ENCODE results near the gene CD37. TPM values are rescaled to one million over a fixed set of nuclear protein-coding genes. Genes with fewer than 3 reads are reported as not detected.
A peak's percentile ranks its signal among the peaks of the same experiment; 100 is the strongest.
"Not testable (repeated sequence)": the region's sequence is repeated elsewhere in the genome, so short reads cannot be mapped to it uniquely, and the experiment has no call there.

CD37 gene, protein sequence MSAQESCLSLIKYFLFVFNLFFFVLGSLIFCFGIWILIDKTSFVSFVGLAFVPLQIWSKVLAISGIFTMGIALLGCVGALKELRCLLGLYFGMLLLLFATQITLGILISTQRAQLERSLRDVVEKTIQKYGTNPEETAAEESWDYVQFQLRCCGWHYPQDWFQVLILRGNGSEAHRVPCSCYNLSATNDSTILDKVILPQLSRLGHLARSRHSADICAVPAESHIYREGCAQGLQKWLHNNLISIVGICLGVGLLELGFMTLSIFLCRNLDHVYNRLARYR
- total RNA-seq: 100 to 1,000 TPM; 182 to 189 TPM

GRCh38 chr19:49335071-49335783 is at the start of gene CD37:
Gene CD37 (plus strand): TSS chr19:49335406. CDS start chr19:49335541, 135 bp downstream.
- Mint-ChIP-seq H3K27me3 (ENCODE audit: low read depth) (no peaks in the 10 kb centered on the region), H3K4me1 (ENCODE audit: low read depth) (peaks cover 70% of the 10 kb centered on the region), H3K27ac (peak within 1 kb of the TSS; percentile 100), H3K36me3 (ENCODE audit: low read depth) (peaks cover 29% of the 10 kb centered on the region), H3K9me3 (no peaks in the 10 kb centered on the region), H3K4me3 (peak within 1 kb of the TSS; percentile 99)
- intact Hi-C loops (cut with micrococcal nuclease): loop anchor here (2.0 to 10.0 kb wide), 6 partner anchors 28 to 540 kb away; partner anchors contain the start of genes AKT1S1, ALDH16A1, DKKL1 and FLT3LG
- CTCF ChIA-PET: interaction anchor here (0.7 to 1.3 kb wide), 3 partner anchors 34 to 190 kb away, joined by 3 to 6 read pairs (median 3); partner anchors contain the start of gene FLT3LG
- DNase-seq: peak; percentile 62

DNA sequence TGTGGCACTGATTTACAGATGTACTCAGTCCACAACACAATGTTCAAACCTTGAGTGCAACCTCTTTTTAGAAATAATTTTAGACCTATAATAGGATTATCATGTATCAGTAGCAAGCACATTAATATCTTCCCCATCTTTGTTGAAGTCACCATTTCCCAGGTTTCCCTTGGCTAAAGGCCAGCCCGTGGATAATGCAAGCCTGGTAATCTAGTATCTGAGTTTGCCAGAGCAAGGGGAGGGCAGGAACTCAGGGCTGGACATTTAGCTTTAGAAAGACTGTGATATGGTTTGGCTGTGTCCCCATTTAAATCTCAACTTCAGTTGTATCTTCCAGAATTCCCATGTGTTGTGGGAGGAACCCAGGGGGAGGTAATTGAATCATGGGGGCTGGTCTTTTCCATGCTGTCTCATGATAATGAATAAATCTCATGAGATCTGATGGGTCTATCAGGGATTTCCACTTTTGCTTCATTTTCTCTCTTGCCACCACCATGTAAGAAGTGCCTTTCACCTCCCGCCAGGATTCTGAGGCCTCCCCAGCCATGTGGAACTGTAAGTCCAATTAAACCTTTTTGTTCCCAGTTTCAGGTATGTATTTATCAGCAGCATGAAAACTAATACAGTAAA is 48.0 kb upstream of the CD37 start:
- CTCF ChIA-PET: no interaction called here
- Mint-ChIP-seq H3K4me3 (no peak overlapping the region), H3K4me1 (ENCODE audit: low read depth) (no peaks in the 10 kb centered on the region), H3K27me3 (ENCODE audit: low read depth) (peaks cover 2% of the 10 kb centered on the region), H3K36me3 (ENCODE audit: low read depth) (no peaks in the 10 kb centered on the region), H3K9me3 (peaks cover 1% of the 10 kb centered on the region), H3K27ac (no peak overlapping the region)
- intact Hi-C loops (cut with micrococcal nuclease): no loop called here
- no peak for DNase-seq

DNA sequence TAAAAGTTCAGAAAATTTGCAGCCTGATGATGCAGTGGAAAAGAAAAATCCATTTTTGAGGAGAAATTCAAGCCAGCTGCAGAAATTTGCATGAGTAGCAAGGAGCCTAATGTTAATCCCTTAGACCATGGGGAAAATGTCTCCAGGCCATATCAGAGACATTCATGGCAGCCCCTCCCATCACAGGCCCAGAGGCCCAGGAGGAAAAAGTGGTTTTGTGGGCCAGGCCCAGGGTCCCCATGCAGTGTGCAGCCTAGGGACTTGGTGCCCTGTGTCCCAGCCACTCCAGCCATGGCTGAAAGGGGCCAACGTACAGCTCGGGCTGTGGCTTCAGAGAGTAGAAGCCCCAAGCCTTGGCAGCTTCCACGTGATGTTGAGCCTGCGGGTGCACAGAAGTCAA is 47.0 kb upstream of the CD37 start:
- CTCF ChIA-PET: interaction anchor here (1.4 to 1.8 kb wide), 2 partner anchors 13 to 30 kb away, joined by 3 to 6 read pairs; no protein-coding TSS in a partner anchor
- H3K9me3 Mint-ChIP-seq; H3K4me1 Mint-ChIP-seq (ENCODE audit: low read depth); H3K4me3 Mint-ChIP-seq; H3K27ac Mint-ChIP-seq; H3K36me3 Mint-ChIP-seq (ENCODE audit: low read depth); H3K27me3 Mint-ChIP-seq (ENCODE audit: low read depth); DNase-seq; intact Hi-C loops (cut with micrococcal nuclease): not testable (repeated sequence)

GRCh38 chr19:49289286-49289685 is 45.9 kb upstream of the CD37 start:
- H3K36me3 Mint-ChIP-seq (ENCODE audit: low read depth); H3K4me3 Mint-ChIP-seq; intact Hi-C loops (cut with micrococcal nuclease); H3K4me1 Mint-ChIP-seq (ENCODE audit: low read depth); H3K27ac Mint-ChIP-seq; H3K9me3 Mint-ChIP-seq; H3K27me3 Mint-ChIP-seq (ENCODE audit: low read depth); DNase-seq: not testable (repeated sequence)
- CTCF ChIA-PET: interaction anchor here (0.6 to 1.8 kb wide), 3 partner anchors 11 to 29 kb away, joined by 3 to 6 read pairs (median 4); no protein-coding TSS in a partner anchor

- Mint-ChIP-seq H3K27me3 (ENCODE audit: low read depth) (no peaks in the 10 kb centered on the region), H3K4me3 (no peak overlapping the region), H3K4me1 (ENCODE audit: low read depth) (no peaks in the 10 kb centered on the region), H3K36me3 (ENCODE audit: low read depth) (no peaks in the 10 kb centered on the region), H3K9me3 (peaks cover 1% of the 10 kb centered on the region), H3K27ac (no peak overlapping the region)
- CTCF ChIA-PET: no interaction called here
- DNase-seq: no peak
- intact Hi-C loops (cut with micrococcal nuclease): no loop called here
Measured at GRCh38 chr19:49290517-49290916, 44.7 kb upstream of the CD37 start.

DNA sequence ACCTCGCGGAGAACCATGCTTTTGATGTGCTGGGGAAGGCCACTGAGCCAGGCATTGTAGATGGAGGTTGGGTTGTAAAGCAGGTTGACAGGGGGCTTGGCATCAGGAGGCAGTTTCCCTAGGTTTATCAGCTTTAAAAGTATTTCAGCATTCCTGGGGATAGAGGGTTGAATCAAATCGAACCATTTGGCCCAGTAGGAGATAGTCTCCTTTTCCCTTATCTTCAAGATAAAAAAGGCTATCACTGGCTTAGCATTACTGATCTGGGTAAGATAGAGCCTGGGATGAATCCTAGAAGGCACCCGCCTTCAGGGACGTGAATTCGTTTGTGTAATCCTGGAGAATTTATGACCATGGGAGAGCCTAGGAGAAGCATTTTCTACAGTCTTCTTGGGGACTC is 40.8 kb upstream of the CD37 start:
- Mint-ChIP-seq H3K9me3 (no peaks in the 10 kb centered on the region), H3K4me1 (ENCODE audit: low read depth) (no peaks in the 10 kb centered on the region), H3K27me3 (ENCODE audit: low read depth) (no peaks in the 10 kb centered on the region), H3K27ac (no peak overlapping the region), H3K36me3 (ENCODE audit: low read depth) (no peaks in the 10 kb centered on the region), H3K4me3 (no peak overlapping the region)
- intact Hi-C loops (cut with micrococcal nuclease): no loop called here
- no peak for DNase-seq
- CTCF ChIA-PET: no interaction called here

GRCh38 chr19:49295208-49295880 is 39.9 kb upstream of the CD37 start:
- H3K4me3 Mint-ChIP-seq: no peak overlapping the region
- CTCF ChIA-PET: no interaction called here
- H3K27me3 Mint-ChIP-seq (ENCODE audit: low read depth): no peaks in the 10 kb centered on the region
- no peak overlapping the region for H3K27ac Mint-ChIP-seq
- H3K9me3 Mint-ChIP-seq: no peaks in the 10 kb centered on the region
- intact Hi-C loops (cut with micrococcal nuclease): no loop called here
- no peaks in the 10 kb centered on the region for H3K36me3 Mint-ChIP-seq (ENCODE audit: low read depth)
- no peaks in the 10 kb centered on the region for H3K4me1 Mint-ChIP-seq (ENCODE audit: low read depth)
- no peak for DNase-seq

DNA sequence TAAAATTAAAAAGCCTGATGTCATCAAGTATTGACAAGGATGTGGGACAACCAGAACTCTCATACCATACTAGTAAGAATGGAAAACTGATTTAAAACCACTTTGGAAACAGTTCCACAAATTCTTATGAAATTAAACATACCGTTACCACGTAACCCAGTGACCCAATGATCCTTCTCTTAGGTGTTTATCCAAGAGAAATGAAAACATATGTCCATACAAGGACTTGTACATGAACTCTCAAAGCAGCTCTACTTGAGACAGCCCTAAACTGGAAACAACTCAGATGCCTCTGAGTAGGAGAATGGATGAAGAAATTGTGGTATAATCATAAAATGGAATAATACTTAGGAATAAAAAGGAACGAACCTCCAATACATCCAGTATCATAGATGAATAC is 37.8 kb upstream of the CD37 start:
- Mint-ChIP-seq H3K27me3 (ENCODE audit: low read depth) (no peaks in the 10 kb centered on the region), H3K36me3 (ENCODE audit: low read depth) (no peaks in the 10 kb centered on the region), H3K9me3 (no peaks in the 10 kb centered on the region), H3K4me1 (ENCODE audit: low read depth) (peaks cover 2% of the 10 kb centered on the region), H3K27ac (no peak overlapping the region), H3K4me3 (no peak overlapping the region)
- DNase-seq: no peak
- CTCF ChIA-PET: interaction anchor here (0.6 to 1.2 kb wide), 3 partner anchors 32 to 333 kb away, joined by 3 to 5 read pairs (median 4); no protein-coding TSS in a partner anchor
- intact Hi-C loops (cut with micrococcal nuclease): no loop called here

- intact Hi-C loops (cut with micrococcal nuclease); H3K27me3 Mint-ChIP-seq (ENCODE audit: low read depth); H3K27ac Mint-ChIP-seq; H3K4me3 Mint-ChIP-seq; H3K4me1 Mint-ChIP-seq (ENCODE audit: low read depth); DNase-seq; H3K9me3 Mint-ChIP-seq; H3K36me3 Mint-ChIP-seq (ENCODE audit: low read depth): not testable (repeated sequence)
- CTCF ChIA-PET: interaction anchor here (1.1 kb wide), 1 partner anchor 35 kb away, joined by 4 read pairs; no protein-coding TSS in a partner anchor
Measured at GRCh38 chr19:49298653-49299052, 36.6 kb upstream of the CD37 start.

DNA sequence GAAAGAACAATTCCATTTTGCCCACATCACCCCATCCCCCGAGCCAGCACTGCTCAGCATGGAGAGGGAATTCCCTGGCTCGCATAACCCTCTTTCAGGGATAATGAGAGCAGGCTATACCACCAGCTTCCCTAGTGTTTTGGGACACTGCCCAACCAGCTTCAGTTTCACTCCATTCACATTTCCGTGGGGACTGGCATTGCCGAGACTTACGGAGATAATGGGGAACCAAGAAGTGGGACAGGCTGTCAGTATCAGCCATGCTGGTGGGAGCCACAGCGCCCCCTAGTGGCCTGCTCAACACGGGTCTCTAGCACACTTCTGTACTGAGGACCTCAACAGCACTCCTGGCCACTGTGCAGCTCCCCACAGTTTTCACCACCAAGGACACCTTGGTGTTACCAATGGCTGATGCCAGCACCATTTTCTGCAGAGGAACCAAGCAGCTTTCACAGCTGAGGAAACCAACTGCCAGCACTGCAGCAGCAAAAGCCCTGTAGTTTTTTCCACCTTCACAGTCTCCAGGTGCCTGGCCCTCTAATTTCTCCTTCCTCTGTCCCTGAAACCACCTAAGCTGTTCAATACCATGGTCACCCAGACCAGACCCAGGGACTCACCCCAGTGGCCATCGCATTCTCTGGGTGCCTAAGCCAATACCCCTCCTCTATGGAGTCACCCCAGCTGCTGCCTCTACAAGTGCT is 33.9 kb upstream of the CD37 start:
- H3K4me1 Mint-ChIP-seq (ENCODE audit: low read depth): peaks cover 2% of the 10 kb centered on the region
- peak; percentile 90 for DNase-seq
- H3K27me3 Mint-ChIP-seq (ENCODE audit: low read depth): no peaks in the 10 kb centered on the region
- intact Hi-C loops (cut with micrococcal nuclease): loop anchor here (1.0 to 2.0 kb wide), 3 partner anchors 27 to 75 kb away; no protein-coding TSS in a partner anchor
- no peaks in the 10 kb centered on the region for H3K9me3 Mint-ChIP-seq
- no peaks in the 10 kb centered on the region for H3K36me3 Mint-ChIP-seq (ENCODE audit: low read depth)
- peak overlapping the region; percentile 50 for H3K4me3 Mint-ChIP-seq
- CTCF ChIA-PET: interaction anchor here (0.6 to 3.3 kb wide), 35 partner anchors 8 to 458 kb away, joined by 3 to 15 read pairs (median 4); partner anchors contain the start of genes CD37 and SLC6A16
- no peak overlapping the region for H3K27ac Mint-ChIP-seq

DNA sequence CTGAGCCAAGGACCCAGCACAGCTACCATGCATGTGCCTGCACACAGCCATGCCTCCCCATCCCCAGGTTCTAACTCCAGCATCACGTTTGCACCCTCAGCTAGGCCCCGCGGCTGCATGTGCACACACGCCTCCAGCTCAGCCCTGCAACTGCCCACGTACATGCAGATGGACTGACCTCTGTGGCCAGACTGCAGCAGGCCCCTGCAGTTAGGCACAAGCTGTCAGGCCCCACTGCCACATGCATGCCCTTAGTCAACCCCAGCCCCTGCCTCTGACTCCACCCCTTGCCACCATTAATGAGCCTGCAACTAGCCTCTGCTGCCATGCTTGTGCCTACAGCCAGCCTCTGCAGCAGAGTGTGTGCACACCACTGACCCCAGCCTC is 33.3 kb upstream of the CD37 start:
- Mint-ChIP-seq H3K27ac (no peak overlapping the region), H3K4me1 (ENCODE audit: low read depth) (peaks cover 2% of the 10 kb centered on the region), H3K9me3 (no peaks in the 10 kb centered on the region), H3K36me3 (ENCODE audit: low read depth) (no peaks in the 10 kb centered on the region), H3K27me3 (ENCODE audit: low read depth) (no peaks in the 10 kb centered on the region), H3K4me3 (no peak overlapping the region)
- DNase-seq: no peak
- intact Hi-C loops (cut with micrococcal nuclease): loop anchor here (1.0 to 2.0 kb wide), 3 partner anchors 27 to 76 kb away; no protein-coding TSS in a partner anchor
- CTCF ChIA-PET: interaction anchor here (0.9 to 3.3 kb wide), 28 partner anchors 10 to 174 kb away, joined by 3 to 15 read pairs (median 4); partner anchors contain the start of genes CD37 and SLC6A16
